ENCODE data around the gene DOK6.
"Not testable (repeated sequence)": the region's sequence is repeated elsewhere in the genome, so short reads cannot be mapped to it uniquely, and the experiment has no call there.

The DOK6 gene

GRCh38 chr18:69813559-69813958 is 412.9 kb downstream of the DOK6 start:
- DNase-seq (ENCODE audit: low spot score) = no peak

- DNase-seq (ENCODE audit: low spot score) = no peak
Observed at GRCh38 chr18:69814861-69815385, 414.2 kb downstream of the DOK6 start.

GRCh38 chr18:69817335-69817940 is 416.8 kb downstream of the DOK6 start:
- DNase-seq (ENCODE audit: low spot score) = peak; percentile 24

- DNase-seq (ENCODE audit: low spot score) = no peak
Observed at GRCh38 chr18:69819460-69819859, 418.8 kb downstream of the DOK6 start.

GRCh38 chr18:69820538-69820937 is 419.9 kb downstream of the DOK6 start:
- DNase-seq (ENCODE audit: low spot score) = no peak

- no peak for DNase-seq (ENCODE audit: low spot score)
Observed at GRCh38 chr18:69830189-69830588, 429.5 kb downstream of the DOK6 start.

- DNase-seq (ENCODE audit: low spot score) = not testable (repeated sequence)
Observed at GRCh38 chr18:69834980-69835379, 434.3 kb downstream of the DOK6 start.

- no peak for DNase-seq (ENCODE audit: low spot score)
Observed at GRCh38 chr18:69838003-69838402, 437.3 kb downstream of the DOK6 start.

GRCh38 chr18:69838620-69839411 is 438.1 kb downstream of the DOK6 start:
- no peak for DNase-seq (ENCODE audit: low spot score)

GRCh38 chr18:69839497-69839896 is 438.8 kb downstream of the DOK6 start:
- no peak for DNase-seq (ENCODE audit: low spot score)

GRCh38 chr18:69840001-69840400 is 439.3 kb downstream of the DOK6 start:
- no peak for DNase-seq (ENCODE audit: low spot score)

GRCh38 chr18:69840445-69840844 is 439.8 kb downstream of the DOK6 start:
- no peak for DNase-seq (ENCODE audit: low spot score)

GRCh38 chr18:69841117-69841516 is 440.4 kb downstream of the DOK6 start:
- no peak for DNase-seq (ENCODE audit: low spot score)

- no peak for DNase-seq (ENCODE audit: low spot score)
Observed at GRCh38 chr18:69843015-69843414, 442.3 kb downstream of the DOK6 start.

GRCh38 chr18:69844656-69845055 is 444.0 kb downstream of the DOK6 start:
- no peak for DNase-seq (ENCODE audit: low spot score)

GRCh38 chr18:69845593-69846506 is 445.2 kb downstream of the DOK6 start:
- DNase-seq (ENCODE audit: low spot score) = no peak

GRCh38 chr18:69853051-69853450 is 452.4 kb downstream of the DOK6 start:
- no peak for DNase-seq (ENCODE audit: low spot score)

GRCh38 chr18:69854455-69854854 is 453.8 kb downstream of the DOK6 start:
- no peak for DNase-seq (ENCODE audit: low spot score)

GRCh38 chr18:69858897-69859296 is 458.2 kb downstream of the DOK6 start:
- no peak for DNase-seq (ENCODE audit: low spot score)

GRCh38 chr18:69864802-69865201 is 464.1 kb downstream of the DOK6 start:
- not testable (repeated sequence) for DNase-seq (ENCODE audit: low spot score)

GRCh38 chr18:69865776-69866175 is 465.1 kb downstream of the DOK6 start:
- no peak for DNase-seq (ENCODE audit: low spot score)

GRCh38 chr18:69866212-69866611 is 465.5 kb downstream of the DOK6 start:
- DNase-seq (ENCODE audit: low spot score) = no peak
